ENCODE data around the gene CCDC6. TPM values are rescaled to one million over a fixed set of nuclear protein-coding genes. Genes with fewer than 3 reads are reported as not detected.

CCDC6 gene
- total and polyA plus RNA-seq, 9 of the 15 experiments (the other 6 are each of a cell fraction or from before 2014, with no cell fraction given): 10.4 to 41.0 (median 20.9) TPM

- TF ChIP-seq RREB1 (CRISPR knock-in tag; IDR thresholded peaks at IDR 0.05) (no peak), CREB5 (CRISPR knock-in tag; IDR thresholded peaks at IDR 0.05) (peak; percentile 55; the same call in 1 of the 2 replicates), DPF2 (IDR thresholded peaks at IDR 0.05) (peak; percentile 55; the same call in 1 of the 2 replicates), ZFP36 (IDR thresholded peaks at IDR 0.05; ENCODE audit: low read depth, low read length, partially characterized antibody) (no peak), HBP1 (CRISPR knock-in tag; IDR thresholded peaks at IDR 0.05) (no peak), ZNF239 (CRISPR knock-in tag; IDR thresholded peaks at IDR 0.05) (peak; percentile 24; the same call in 1 of the 2 replicates), NBN (IDR thresholded peaks at IDR 0.05; ENCODE audit: low read depth) (no peak), PML (IDR thresholded peaks at IDR 0.05; ENCODE audit: low read length) (peak; percentile 72; the same call in 1 of the 2 replicates), MNT (conservative IDR thresholded peaks at IDR 0.05) (no peak), BCOR (IDR thresholded peaks at IDR 0.05) (no peak), RFX7 (CRISPR knock-in tag; IDR thresholded peaks at IDR 0.05) (no peak), FOXM1 (IDR thresholded peaks at IDR 0.05; ENCODE audit: low read depth) (peak; percentile 16; the same call in 1 of the 2 replicates), FOXM1 (CRISPR knock-in tag; IDR thresholded peaks at IDR 0.05; ENCODE audit: low read depth) (no peak), ARID1B (IDR thresholded peaks at IDR 0.05) (peak; percentile 74; the same call in 1 of the 2 replicates), ERF (CRISPR knock-in tag; IDR thresholded peaks at IDR 0.05) (no peak), ATF4 (CRISPR knock-in tag; IDR thresholded peaks at IDR 0.05) (peak; percentile 25; the same call in 1 of the 2 replicates), E2F3 (CRISPR knock-in tag; IDR thresholded peaks at IDR 0.05) (no peak)
Observed at GRCh38 chr10:59831658-59832503, 74.5 kb downstream of the CCDC6 start (continued).
